Measurements from ENCODE around the gene SLC17A4.

DNA sequence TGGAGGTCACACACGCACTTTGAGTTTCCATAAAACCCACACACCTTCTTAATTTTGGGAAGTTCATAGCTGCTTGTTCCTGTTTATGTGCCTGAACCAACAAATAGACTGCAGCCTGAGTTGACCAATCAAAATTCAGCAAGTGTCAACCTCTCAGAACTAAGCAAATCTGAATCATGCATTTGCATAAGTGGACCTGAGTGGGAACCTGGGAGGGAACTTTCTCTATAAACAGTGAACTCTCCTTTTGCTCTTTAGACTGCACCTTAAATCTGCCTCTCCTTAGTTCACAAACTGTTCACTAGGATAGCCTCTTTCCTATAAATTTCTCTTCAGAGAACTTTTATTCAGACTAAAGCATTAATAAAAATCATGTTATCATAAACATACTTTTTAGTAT, 39.4 kb downstream of the SLC17A4 start:
- TF ChIP-seq, protein P1, sequence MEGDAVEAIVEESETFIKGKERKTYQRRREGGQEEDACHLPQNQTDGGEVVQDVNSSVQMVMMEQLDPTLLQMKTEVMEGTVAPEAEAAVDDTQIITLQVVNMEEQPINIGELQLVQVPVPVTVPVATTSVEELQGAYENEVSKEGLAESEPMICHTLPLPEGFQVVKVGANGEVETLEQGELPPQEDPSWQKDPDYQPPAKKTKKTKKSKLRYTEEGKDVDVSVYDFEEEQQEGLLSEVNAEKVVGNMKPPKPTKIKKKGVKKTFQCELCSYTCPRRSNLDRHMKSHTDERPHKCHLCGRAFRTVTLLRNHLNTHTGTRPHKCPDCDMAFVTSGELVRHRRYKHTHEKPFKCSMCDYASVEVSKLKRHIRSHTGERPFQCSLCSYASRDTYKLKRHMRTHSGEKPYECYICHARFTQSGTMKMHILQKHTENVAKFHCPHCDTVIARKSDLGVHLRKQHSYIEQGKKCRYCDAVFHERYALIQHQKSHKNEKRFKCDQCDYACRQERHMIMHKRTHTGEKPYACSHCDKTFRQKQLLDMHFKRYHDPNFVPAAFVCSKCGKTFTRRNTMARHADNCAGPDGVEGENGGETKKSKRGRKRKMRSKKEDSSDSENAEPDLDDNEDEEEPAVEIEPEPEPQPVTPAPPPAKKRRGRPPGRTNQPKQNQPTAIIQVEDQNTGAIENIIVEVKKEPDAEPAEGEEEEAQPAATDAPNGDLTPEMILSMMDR (IDR thresholded peaks at IDR 0.05) = no peak
- TF ChIP-seq POLR2AphosphoS5 (IDR thresholded peaks at IDR 0.05; ENCODE audit: low read depth, low read length) (no peak), TCF7L2 (IDR thresholded peaks at IDR 0.05; ENCODE audit: low read depth, low read length) (no peak), SIN3A (IDR thresholded peaks at IDR 0.05; ENCODE audit: borderline replicate concordance, insufficient read depth, low read depth, low read length) (no peak)

Data from Panc1 (cell line).